Measurements from ENCODE around the gene CREB5.

The CREB5 gene

DNA sequence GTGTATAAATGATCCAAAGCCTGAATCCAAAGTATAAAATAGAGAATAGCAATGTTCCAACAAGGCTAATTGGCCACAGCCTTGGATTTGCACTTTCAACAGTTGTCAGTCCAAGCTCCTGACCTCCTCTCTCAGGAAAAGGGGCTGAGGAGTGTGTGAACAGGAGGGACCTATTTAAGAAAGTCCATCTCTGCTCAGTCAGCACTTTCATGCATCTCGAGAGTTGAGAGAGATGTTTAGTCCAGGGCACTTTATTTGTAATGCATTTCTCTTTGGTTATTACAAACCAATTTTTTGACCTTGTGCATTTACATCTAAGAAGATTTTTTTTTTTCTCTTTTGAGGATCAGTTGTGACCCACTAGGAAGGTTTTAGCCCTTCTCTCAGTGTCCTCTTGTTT is 244.2 kb downstream of the CREB5 start:
- Histone ChIP-seq H3K9me3 (ENCODE audit: control insufficient read depth, low read length) (no peaks in the 10 kb centered on the region), H3K4me1 (ENCODE audit: control insufficient read depth, insufficient read depth, low read length, poor library complexity, severe bottlenecking) (no peaks in the 10 kb centered on the region), H3K4me3 (ENCODE audit: extremely low read depth, insufficient read depth, low read length, poor library complexity, severe bottlenecking) (no peak overlapping the region), H3K36me3 (ENCODE audit: control insufficient read depth, insufficient read depth, low read length) (no peaks in the 10 kb centered on the region), H3K27ac (ENCODE audit: low read depth, low read length, severe bottlenecking) (no peak overlapping the region)
- no CpG with 5 or more reads among the region's 1 CpG for WGBS, 2 experiments (ENCODE audit: insufficient coverage in 2 of 2)

DNA sequence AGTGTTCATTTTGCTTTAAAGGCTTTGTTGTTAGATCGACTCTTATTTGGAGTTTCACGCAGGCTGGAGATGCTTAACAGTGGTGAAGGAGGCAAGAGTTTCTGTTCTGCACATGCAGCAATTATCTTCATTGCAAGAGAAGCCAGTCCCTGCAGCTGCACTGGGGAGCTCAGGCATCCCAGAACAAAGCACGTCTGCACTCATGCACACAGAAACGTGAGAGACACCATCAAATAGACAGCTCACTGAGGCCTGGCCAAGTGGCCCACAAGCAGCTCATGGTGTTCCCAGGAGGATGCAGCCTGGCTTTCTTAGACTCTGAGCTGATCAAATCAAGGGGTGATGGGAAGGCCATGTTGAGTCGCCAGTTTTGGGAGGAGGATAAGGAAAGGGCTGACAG is 246.1 kb downstream of the CREB5 start:
- no peak overlapping the region for H3K4me3 ChIP-seq (ENCODE audit: extremely low read depth, insufficient read depth, low read length, poor library complexity, severe bottlenecking)
- no peaks in the 10 kb centered on the region for H3K9me3 ChIP-seq (ENCODE audit: control insufficient read depth, low read length)
- 80 to 87% methylated on average over 4 of the region's 5 CpGs for WGBS, 2 experiments (ENCODE audit: insufficient coverage in 2 of 2)
- H3K4me1 ChIP-seq (ENCODE audit: control insufficient read depth, insufficient read depth, low read length, poor library complexity, severe bottlenecking): no peaks in the 10 kb centered on the region
- no peaks in the 10 kb centered on the region for H3K36me3 ChIP-seq (ENCODE audit: control insufficient read depth, insufficient read depth, low read length)
- H3K27ac ChIP-seq (ENCODE audit: low read depth, low read length, severe bottlenecking): no peak overlapping the region

DNA sequence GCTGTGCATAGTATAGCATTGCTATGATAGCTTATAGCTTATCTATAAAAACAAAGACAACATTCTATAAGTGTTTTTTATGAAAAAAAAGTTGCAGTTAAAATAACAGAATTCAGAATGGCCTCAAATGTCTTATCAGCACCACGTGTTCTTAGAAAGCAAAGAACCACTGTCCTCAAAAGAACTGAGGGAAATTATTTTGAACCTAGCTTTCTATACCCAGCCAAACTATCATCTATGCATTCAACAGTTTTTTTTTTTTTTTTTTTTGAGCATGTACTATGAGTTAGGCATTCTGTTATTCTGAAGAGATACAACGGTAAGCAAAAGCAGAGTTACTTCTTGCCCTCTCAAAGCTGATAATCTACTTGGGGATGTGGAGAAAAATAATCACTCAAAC is 247.8 kb downstream of the CREB5 start:
- H3K27ac ChIP-seq (ENCODE audit: low read depth, low read length, severe bottlenecking): no peak overlapping the region
- no peaks in the 10 kb centered on the region for H3K9me3 ChIP-seq (ENCODE audit: control insufficient read depth, low read length)
- H3K4me1 ChIP-seq (ENCODE audit: control insufficient read depth, insufficient read depth, low read length, poor library complexity, severe bottlenecking): no peaks in the 10 kb centered on the region
- 100% methylated on average over 1 of the region's 2 CpGs; no CpG with 5 or more reads in 1 of the 2 experiments for WGBS, 2 experiments (ENCODE audit: insufficient coverage in 2 of 2)
- no peak overlapping the region for H3K4me3 ChIP-seq (ENCODE audit: extremely low read depth, insufficient read depth, low read length, poor library complexity, severe bottlenecking)
- no peaks in the 10 kb centered on the region for H3K36me3 ChIP-seq (ENCODE audit: control insufficient read depth, insufficient read depth, low read length)

DNA sequence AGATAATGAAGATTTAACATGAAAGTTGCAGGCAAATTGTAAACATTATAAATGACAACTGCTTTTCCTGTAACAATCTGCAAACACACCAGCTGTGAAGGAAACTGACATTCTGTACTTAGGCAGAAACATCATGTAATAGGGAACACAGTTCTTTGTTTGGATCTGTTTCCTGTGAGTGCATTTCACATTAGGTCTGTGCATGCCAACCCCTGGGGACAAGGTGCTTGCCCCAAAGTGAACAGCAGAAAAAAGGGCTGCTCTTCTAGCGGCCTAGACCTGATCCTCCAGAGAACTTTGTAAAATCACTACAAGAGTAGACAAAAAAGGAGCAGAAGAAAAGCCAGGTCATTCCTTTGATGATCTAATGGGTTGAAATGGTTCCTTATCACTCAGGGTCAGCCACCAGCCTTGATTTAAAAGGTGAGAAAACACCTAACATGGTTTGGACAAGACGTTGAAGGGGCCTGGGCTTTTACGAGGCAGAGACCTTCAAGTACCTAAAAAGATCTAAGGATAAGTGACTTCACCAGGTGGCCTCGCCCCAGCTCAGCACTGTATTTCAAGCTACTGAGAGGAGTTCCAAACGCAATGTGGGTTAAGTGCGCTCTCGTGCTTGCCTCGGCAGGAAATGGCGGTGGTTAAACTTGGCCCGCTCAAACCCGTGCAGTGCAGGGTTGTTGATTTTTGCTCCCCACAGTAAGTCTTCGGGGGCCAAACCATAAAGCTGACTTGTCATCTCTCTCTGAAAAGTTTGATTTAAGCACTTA is 249.7 kb downstream of the CREB5 start:
- no peaks in the 10 kb centered on the region for H3K36me3 ChIP-seq (ENCODE audit: control insufficient read depth, insufficient read depth, low read length)
- no peak overlapping the region for H3K4me3 ChIP-seq (ENCODE audit: extremely low read depth, insufficient read depth, low read length, poor library complexity, severe bottlenecking)
- no peaks in the 10 kb centered on the region for H3K9me3 ChIP-seq (ENCODE audit: control insufficient read depth, low read length)
- 87 to 95% methylated on average over 10 to 12 of the region's 12 CpGs for WGBS, 2 experiments (ENCODE audit: insufficient coverage in 2 of 2)
- no peak overlapping the region for H3K27ac ChIP-seq (ENCODE audit: low read depth, low read length, severe bottlenecking)
- no peaks in the 10 kb centered on the region for H3K4me1 ChIP-seq (ENCODE audit: control insufficient read depth, insufficient read depth, low read length, poor library complexity, severe bottlenecking)

DNA sequence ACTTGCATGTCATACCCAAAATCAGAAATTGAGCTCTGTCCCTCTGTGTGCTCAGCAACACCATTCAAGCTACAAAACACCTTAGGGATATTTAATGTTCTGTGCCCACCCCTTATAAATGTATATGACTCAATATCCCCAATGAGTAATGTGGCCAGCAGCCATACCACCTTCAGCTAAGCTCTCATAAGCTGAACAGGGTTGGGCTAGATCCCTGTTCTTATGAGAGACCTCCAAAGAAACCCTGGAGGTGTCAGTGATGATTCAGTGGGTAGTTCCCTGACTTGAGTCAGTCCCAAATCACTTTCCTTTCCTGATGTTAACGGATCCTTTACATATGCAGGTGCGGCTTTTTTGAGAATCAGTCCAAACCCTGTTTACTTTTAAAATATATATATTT is 253.8 kb downstream of the CREB5 start:
- Histone ChIP-seq H3K4me3 (ENCODE audit: extremely low read depth, insufficient read depth, low read length, poor library complexity, severe bottlenecking) (no peak overlapping the region), H3K4me1 (ENCODE audit: control insufficient read depth, insufficient read depth, low read length, poor library complexity, severe bottlenecking) (no peaks in the 10 kb centered on the region), H3K36me3 (ENCODE audit: control insufficient read depth, insufficient read depth, low read length) (no peaks in the 10 kb centered on the region), H3K9me3 (ENCODE audit: control insufficient read depth, low read length) (no peaks in the 10 kb centered on the region), H3K27ac (ENCODE audit: low read depth, low read length, severe bottlenecking) (no peak overlapping the region)
- WGBS, 2 experiments (ENCODE audit: insufficient coverage in 2 of 2): no CpG with 5 or more reads among the region's 2 CpGs

DNA sequence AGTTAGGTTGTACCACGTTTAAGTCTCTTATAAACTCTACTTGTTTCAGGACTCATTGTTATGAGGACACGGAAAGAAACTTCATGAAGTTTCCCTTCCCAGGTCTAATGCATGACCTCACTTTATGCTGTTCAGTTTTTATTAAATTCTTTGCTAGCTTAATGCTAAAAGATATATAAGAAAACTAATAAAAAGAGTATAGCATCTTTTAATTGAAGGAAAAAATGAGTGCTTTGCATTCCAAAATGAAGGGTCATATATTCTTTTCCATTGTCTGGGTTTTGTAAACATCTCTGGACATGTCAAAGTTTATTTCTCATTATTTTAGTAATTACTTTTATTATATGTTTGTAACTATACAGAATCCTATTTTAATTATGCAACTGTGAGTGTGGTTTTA is 255.8 kb downstream of the CREB5 start:
- H3K36me3 ChIP-seq (ENCODE audit: control insufficient read depth, insufficient read depth, low read length): no peaks in the 10 kb centered on the region
- 80 to 100% methylated on average over 1 of the region's 2 CpGs for WGBS, 2 experiments (ENCODE audit: insufficient coverage in 2 of 2)
- H3K4me3 ChIP-seq (ENCODE audit: extremely low read depth, insufficient read depth, low read length, poor library complexity, severe bottlenecking): no peak overlapping the region
- H3K4me1 ChIP-seq (ENCODE audit: control insufficient read depth, insufficient read depth, low read length, poor library complexity, severe bottlenecking): no peaks in the 10 kb centered on the region
- H3K9me3 ChIP-seq (ENCODE audit: control insufficient read depth, low read length): no peaks in the 10 kb centered on the region
- H3K27ac ChIP-seq (ENCODE audit: low read depth, low read length, severe bottlenecking): no peak overlapping the region

DNA sequence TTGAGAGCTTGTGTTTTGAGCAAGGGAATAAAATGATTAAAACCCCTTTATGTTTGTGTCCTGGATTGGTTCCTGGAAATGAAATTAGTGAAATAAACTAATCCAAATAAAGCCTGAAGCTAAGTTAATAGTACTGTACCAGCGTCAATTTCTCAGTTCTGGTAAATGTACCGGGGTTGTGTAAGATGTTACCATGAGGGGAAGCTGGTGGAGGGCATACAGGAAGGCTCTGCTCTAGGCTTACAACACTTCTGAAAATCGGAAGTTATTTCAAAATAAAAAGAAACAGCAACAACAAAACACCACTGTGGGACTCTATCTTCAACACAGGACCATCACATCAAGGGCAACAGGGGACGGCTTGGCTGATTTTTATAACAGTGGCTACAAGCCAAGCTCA is 257.0 kb downstream of the CREB5 start:
- Histone ChIP-seq H3K9me3 (ENCODE audit: control insufficient read depth, low read length) (no peaks in the 10 kb centered on the region), H3K4me3 (ENCODE audit: extremely low read depth, insufficient read depth, low read length, poor library complexity, severe bottlenecking) (no peak overlapping the region), H3K36me3 (ENCODE audit: control insufficient read depth, insufficient read depth, low read length) (no peaks in the 10 kb centered on the region), H3K27ac (ENCODE audit: low read depth, low read length, severe bottlenecking) (no peak overlapping the region), H3K4me1 (ENCODE audit: control insufficient read depth, insufficient read depth, low read length, poor library complexity, severe bottlenecking) (peaks cover 4% of the 10 kb centered on the region)
- 88% methylated on average over 4 of the region's 4 CpGs; no CpG with 5 or more reads in 1 of the 2 experiments for WGBS, 2 experiments (ENCODE audit: insufficient coverage in 2 of 2)

DNA sequence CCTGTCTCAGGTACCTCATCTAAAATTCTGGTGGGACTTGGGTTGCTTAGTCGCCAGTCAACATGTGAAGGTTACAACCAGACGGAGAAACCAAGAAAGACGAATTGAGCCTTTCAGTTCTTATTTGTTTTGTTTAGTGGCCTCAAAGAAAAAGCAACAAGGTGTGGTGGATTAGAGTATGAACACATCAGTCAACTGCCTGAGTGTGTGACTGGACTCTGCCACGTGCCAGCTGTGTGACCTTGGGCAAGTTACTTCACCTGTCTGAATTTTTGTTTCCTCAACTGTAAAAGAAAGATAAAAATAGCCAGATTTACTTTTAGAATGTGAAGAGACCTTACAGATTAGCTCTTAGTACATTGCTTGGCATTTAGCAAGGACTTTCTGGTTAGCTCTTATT is 259.2 kb downstream of the CREB5 start:
- 93 to 98% methylated on average over 3 to 4 of the region's 4 CpGs for WGBS, 2 experiments (ENCODE audit: insufficient coverage in 2 of 2)
- no peak overlapping the region for H3K4me3 ChIP-seq (ENCODE audit: extremely low read depth, insufficient read depth, low read length, poor library complexity, severe bottlenecking)
- no peaks in the 10 kb centered on the region for H3K36me3 ChIP-seq (ENCODE audit: control insufficient read depth, insufficient read depth, low read length)
- H3K4me1 ChIP-seq (ENCODE audit: control insufficient read depth, insufficient read depth, low read length, poor library complexity, severe bottlenecking): peaks cover 7% of the 10 kb centered on the region
- H3K27ac ChIP-seq (ENCODE audit: low read depth, low read length, severe bottlenecking): no peak overlapping the region
- no peaks in the 10 kb centered on the region for H3K9me3 ChIP-seq (ENCODE audit: control insufficient read depth, low read length)

DNA sequence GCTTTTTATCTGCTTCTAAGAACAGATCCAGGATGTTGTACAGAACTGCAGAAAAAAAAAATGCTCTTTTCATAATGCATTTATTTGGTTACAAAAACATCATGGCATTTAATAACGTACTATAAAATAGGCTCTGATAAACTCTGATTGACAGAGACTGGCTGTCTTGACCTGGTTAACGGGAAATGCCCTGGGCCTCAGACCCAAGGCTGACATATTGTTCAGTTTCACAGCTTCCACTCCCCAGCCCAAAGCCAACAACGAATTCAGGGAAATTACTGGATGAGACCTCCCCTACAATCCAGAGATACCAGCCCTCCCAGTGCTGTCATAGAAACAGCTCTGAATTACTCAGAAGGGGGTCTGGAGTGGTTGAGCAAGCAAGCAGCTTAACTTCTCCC is 260.1 kb downstream of the CREB5 start:
- H3K27ac ChIP-seq (ENCODE audit: low read depth, low read length, severe bottlenecking): peak overlapping the region; percentile 36
- no peaks in the 10 kb centered on the region for H3K9me3 ChIP-seq (ENCODE audit: control insufficient read depth, low read length)
- H3K4me1 ChIP-seq (ENCODE audit: control insufficient read depth, insufficient read depth, low read length, poor library complexity, severe bottlenecking): peaks cover 7% of the 10 kb centered on the region
- WGBS, 2 experiments (ENCODE audit: insufficient coverage in 2 of 2): 86% methylated on average over 2 of the region's 3 CpGs; no CpG with 5 or more reads in 1 of the 2 experiments
- no peak overlapping the region for H3K4me3 ChIP-seq (ENCODE audit: extremely low read depth, insufficient read depth, low read length, poor library complexity, severe bottlenecking)
- H3K36me3 ChIP-seq (ENCODE audit: control insufficient read depth, insufficient read depth, low read length): no peaks in the 10 kb centered on the region

DNA sequence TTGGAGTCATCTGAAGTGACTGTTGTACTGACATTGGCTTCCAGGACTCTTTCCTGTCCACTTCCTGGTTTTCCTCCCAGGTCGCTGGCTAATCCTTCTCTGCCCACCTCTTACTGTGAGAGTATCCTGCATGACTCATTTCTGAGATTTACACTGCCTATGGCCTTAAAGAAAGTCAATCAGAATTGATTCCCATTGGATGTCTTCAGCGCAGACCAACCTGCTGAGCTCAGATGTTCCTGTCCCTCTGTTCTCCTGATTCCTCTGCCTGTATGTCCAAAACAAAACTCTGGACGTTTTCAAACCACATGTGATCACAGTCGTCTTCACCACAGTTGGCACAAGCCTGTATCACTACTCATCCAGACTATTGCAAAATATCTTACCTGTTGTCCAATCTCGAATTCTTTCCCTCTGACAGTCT is 262.1 kb downstream of the CREB5 start:
- Histone ChIP-seq H3K4me3 (ENCODE audit: extremely low read depth, insufficient read depth, low read length, poor library complexity, severe bottlenecking) (no peak overlapping the region), H3K4me1 (ENCODE audit: control insufficient read depth, insufficient read depth, low read length, poor library complexity, severe bottlenecking) (peaks cover 7% of the 10 kb centered on the region), H3K9me3 (ENCODE audit: control insufficient read depth, low read length) (no peaks in the 10 kb centered on the region), H3K27ac (ENCODE audit: low read depth, low read length, severe bottlenecking) (no peak overlapping the region), H3K36me3 (ENCODE audit: control insufficient read depth, insufficient read depth, low read length) (no peaks in the 10 kb centered on the region)
- WGBS, 2 experiments (ENCODE audit: insufficient coverage in 2 of 2): 81 to 91% methylated on average over 5 of the region's 5 CpGs

DNA sequence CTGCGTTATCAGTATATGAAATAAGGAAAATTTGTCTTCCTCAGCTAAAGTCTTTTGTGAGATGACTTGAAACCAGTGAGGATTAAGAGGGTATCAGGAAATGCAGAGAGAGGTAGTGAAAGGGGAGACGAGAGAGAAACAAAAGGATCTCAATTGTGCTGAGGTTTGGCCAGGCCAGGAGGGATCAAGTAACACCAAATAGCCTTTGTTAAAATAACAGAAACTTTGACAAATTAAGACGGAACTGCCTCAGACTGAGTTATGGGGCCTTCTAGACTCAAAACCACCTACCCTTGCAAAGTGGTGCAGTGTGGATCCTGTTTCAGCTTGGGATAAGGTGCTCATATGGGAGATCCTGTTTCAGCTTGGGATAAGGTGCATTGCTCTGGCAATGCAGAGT is 263.1 kb downstream of the CREB5 start:
- Histone ChIP-seq H3K9me3 (ENCODE audit: control insufficient read depth, low read length) (no peaks in the 10 kb centered on the region), H3K36me3 (ENCODE audit: control insufficient read depth, insufficient read depth, low read length) (no peaks in the 10 kb centered on the region), H3K4me3 (ENCODE audit: extremely low read depth, insufficient read depth, low read length, poor library complexity, severe bottlenecking) (no peak overlapping the region), H3K27ac (ENCODE audit: low read depth, low read length, severe bottlenecking) (no peak overlapping the region), H3K4me1 (ENCODE audit: control insufficient read depth, insufficient read depth, low read length, poor library complexity, severe bottlenecking) (peaks cover 7% of the 10 kb centered on the region)
- WGBS, 2 experiments (ENCODE audit: insufficient coverage in 2 of 2): 70 to 84% methylated on average over 2 to 3 of the region's 3 CpGs
